ENCODE results near the gene G3BP2.

G3BP2 gene

DNA sequence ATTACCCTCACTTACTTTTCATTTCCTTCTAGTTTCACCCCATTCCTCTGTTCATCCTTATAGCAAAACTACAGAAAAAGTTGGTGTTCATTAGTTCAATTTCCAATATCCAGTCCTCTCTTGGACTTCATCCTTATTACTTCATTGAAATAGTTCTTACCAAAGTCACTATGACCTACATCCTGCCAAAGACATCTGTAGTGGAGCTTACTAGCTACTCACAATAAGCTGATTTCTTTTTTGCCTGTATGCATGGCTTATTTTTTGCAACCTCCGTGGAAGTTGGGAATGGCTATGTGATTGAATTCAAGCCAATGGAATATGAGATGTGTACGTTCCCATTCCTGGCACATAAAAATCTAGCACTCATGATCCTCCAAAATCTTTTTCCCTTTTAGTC is 38.3 kb downstream of the G3BP2 start:
- H4K20me1 ChIP-seq (ENCODE audit: insufficient read depth) = no peaks in the 10 kb centered on the region

GRCh38 chr4:75634281-75634680 is 38.9 kb downstream of the G3BP2 start:
- no peaks in the 10 kb centered on the region for H3K79me2 ChIP-seq (ENCODE audit: insufficient read depth, low read depth)
- no peak overlapping the region for H3K4me2 ChIP-seq
- no peak overlapping the region for H3K27ac ChIP-seq
- H4K20me1 ChIP-seq (ENCODE audit: insufficient read depth) = no peaks in the 10 kb centered on the region
- no peak overlapping the region for H2AFZ ChIP-seq (ENCODE audit: low read depth)
- no peak overlapping the region for H3K9ac ChIP-seq
- no peak for TF ChIP-seq CTCF (conservative IDR thresholded peaks at IDR 0.05; ENCODE audit: low read depth, low read length)
- no peaks in the 10 kb centered on the region for H3K27me3 ChIP-seq (ENCODE audit: insufficient read depth, low read depth)
- H3K36me3 ChIP-seq (ENCODE audit: insufficient read depth) = no peaks in the 10 kb centered on the region
- H3K4me3 ChIP-seq (IDR thresholded peaks at IDR 0.05; ENCODE audit: insufficient read depth, low read depth, low read length) = no peak overlapping the region
- H3K4me1 ChIP-seq (ENCODE audit: low read depth, poor library complexity, severe bottlenecking) = peaks cover 11% of the 10 kb centered on the region

More for the DNA sequence above, 38.3 kb downstream of the G3BP2 start:
- no peak overlapping the region for H3K27ac ChIP-seq
- H3K4me2 ChIP-seq = no peak overlapping the region
- H3K79me2 ChIP-seq (ENCODE audit: insufficient read depth, low read depth) = no peaks in the 10 kb centered on the region
- H3K4me3 ChIP-seq (IDR thresholded peaks at IDR 0.05; ENCODE audit: insufficient read depth, low read depth, low read length) = no peak overlapping the region
- TF ChIP-seq CTCF (conservative IDR thresholded peaks at IDR 0.05; ENCODE audit: low read depth, low read length) = no peak
- H3K36me3 ChIP-seq (ENCODE audit: insufficient read depth) = no peaks in the 10 kb centered on the region
- H2AFZ ChIP-seq (ENCODE audit: low read depth) = no peak overlapping the region
- peaks cover 11% of the 10 kb centered on the region for H3K4me1 ChIP-seq (ENCODE audit: low read depth, poor library complexity, severe bottlenecking)
- H3K9ac ChIP-seq = no peak overlapping the region
- no peaks in the 10 kb centered on the region for H3K27me3 ChIP-seq (ENCODE audit: insufficient read depth, low read depth)

DNA sequence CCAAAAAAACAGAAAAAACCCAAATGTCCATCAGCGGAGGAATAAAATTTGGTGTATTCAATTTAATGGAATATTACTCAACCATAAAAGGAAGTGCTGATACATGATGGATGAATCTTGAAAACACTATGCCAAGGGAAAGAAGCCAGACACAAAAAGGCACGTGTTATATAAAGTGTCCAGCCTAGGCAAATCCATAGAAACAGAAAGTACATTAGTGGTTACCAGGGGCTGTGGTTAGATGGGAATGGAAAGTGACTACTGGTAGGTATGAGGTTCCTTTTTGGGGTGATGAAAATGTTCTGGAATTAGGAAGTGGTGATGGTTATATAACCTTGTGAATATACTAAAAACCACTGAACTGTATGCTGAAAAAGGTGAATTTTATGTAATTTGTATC is 39.4 kb downstream of the G3BP2 start:
- TF ChIP-seq CTCF (conservative IDR thresholded peaks at IDR 0.05; ENCODE audit: low read depth, low read length) = no peak
- Histone ChIP-seq H3K4me3 (IDR thresholded peaks at IDR 0.05; ENCODE audit: insufficient read depth, low read depth, low read length) (no peak overlapping the region), H2AFZ (ENCODE audit: low read depth) (no peak overlapping the region), H3K9ac (no peak overlapping the region), H3K27ac (no peak overlapping the region), H4K20me1 (ENCODE audit: insufficient read depth) (no peaks in the 10 kb centered on the region), H3K79me2 (ENCODE audit: insufficient read depth, low read depth) (no peaks in the 10 kb centered on the region), H3K4me1 (ENCODE audit: low read depth, poor library complexity, severe bottlenecking) (peaks cover 11% of the 10 kb centered on the region), H3K36me3 (ENCODE audit: insufficient read depth) (no peaks in the 10 kb centered on the region), H3K4me2 (no peak overlapping the region), H3K27me3 (ENCODE audit: insufficient read depth, low read depth) (no peaks in the 10 kb centered on the region)

GRCh38 chr4:75630937-75631329 is 42.3 kb downstream of the G3BP2 start:
- Histone ChIP-seq H3K79me2 (ENCODE audit: insufficient read depth, low read depth) (no peaks in the 10 kb centered on the region), H2AFZ (ENCODE audit: low read depth) (no peak overlapping the region), H3K4me3 (IDR thresholded peaks at IDR 0.05; ENCODE audit: insufficient read depth, low read depth, low read length) (no peak overlapping the region), H3K4me2 (no peak overlapping the region), H3K36me3 (ENCODE audit: insufficient read depth) (no peaks in the 10 kb centered on the region), H3K4me1 (ENCODE audit: low read depth, poor library complexity, severe bottlenecking) (peaks cover 11% of the 10 kb centered on the region), H3K9ac (no peak overlapping the region), H3K27me3 (ENCODE audit: insufficient read depth, low read depth) (no peaks in the 10 kb centered on the region), H4K20me1 (ENCODE audit: insufficient read depth) (no peaks in the 10 kb centered on the region), H3K27ac (no peak overlapping the region)
- no peak for TF ChIP-seq CTCF (conservative IDR thresholded peaks at IDR 0.05; ENCODE audit: low read depth, low read length)
